Osteoblast (primary cell): Measurements from ENCODE around the gene SPTY2D1. TPM values are rescaled to one million over a fixed set of nuclear protein-coding genes. Genes with fewer than 3 reads are reported as not detected.
"Not testable (repeated sequence)": the region's sequence is repeated elsewhere in the genome, so short reads cannot be mapped to it uniquely, and the experiment has no call there.

ENCODE experiments used
- DNase-seq: peaks from one replicate; pipeline ENCODE4 v3.0.0; 2011; ENCODE audit warnings: low spot score, mixed read lengths; ENCODE audit not compliant: insufficient read length; ENCODE audit errors: missing footprints
- H2AFZ ChIP-seq: 2 replicates; pipeline ENCODE4 v1.6.0; 2011; ENCODE audit warnings: mild to moderate bottlenecking, low read length
- H3K27ac ChIP-seq: 2 replicates; pipeline ENCODE4 v1.5.1; 2011; ENCODE audit warnings: mild to moderate bottlenecking, low read depth, low read length, moderate library complexity
- H3K27me3 ChIP-seq: 2 replicates; pipeline ENCODE4 v1.6.0; 2012; ENCODE audit warnings: mild to moderate bottlenecking, control low read depth, inconsistent platforms, low read length, moderate library complexity; ENCODE audit not compliant: insufficient read depth
- H3K36me3 ChIP-seq: 2 replicates; pipeline ENCODE4 v1.5.1; 2011; ENCODE audit warnings: mild to moderate bottlenecking, low read length, control low read depth, moderate library complexity; ENCODE audit not compliant: insufficient read depth
- H3K4me1 ChIP-seq: 2 replicates; pipeline ENCODE4 v1.5.1; 2011; ENCODE audit warnings: mild to moderate bottlenecking, low read length, control low read depth, moderate library complexity; ENCODE audit not compliant: insufficient read depth
- H3K4me2 ChIP-seq: 2 replicates; pipeline ENCODE4 v1.6.0; 2011; ENCODE audit warnings: mild to moderate bottlenecking, low read length; ENCODE audit not compliant: insufficient read depth
- H3K4me3 ChIP-seq: fragments of 200-600 bp; sonication (generic); 3 replicates; pipeline ENCODE4 v1.5.1; 2012; ENCODE audit warnings: mild to moderate bottlenecking, low read length, inconsistent platforms; ENCODE audit not compliant: insufficient read depth
- H3K79me2 ChIP-seq: 2 replicates; pipeline ENCODE4 v1.6.0; 2012; ENCODE audit warnings: mild to moderate bottlenecking, low read length, control low read depth, inconsistent platforms; ENCODE audit not compliant: insufficient read depth
- H3K9me3 ChIP-seq: 2 replicates; pipeline ENCODE4 v1.5.1; 2011; ENCODE audit warnings: low read depth, low read length, control low read depth
- H4K20me1 ChIP-seq: 2 replicates; pipeline ENCODE4 v1.6.0; 2012; ENCODE audit warnings: mild to moderate bottlenecking, low read length, control low read depth; ENCODE audit not compliant: insufficient read depth
- total RNA-seq: library from RNA; depleted of rRNA; stranded (reverse); fragments of >200 nt; gene quantifications from 2 replicates; pipeline ENCODE4 v1.2.3, GENCODE V29; 2012
- TF ChIP-seq, protein P1 (sequence below): IDR thresholded peaks from 2 replicates; pipeline ENCODE4 v1.5.1; 2011; ENCODE audit warnings: mild to moderate bottlenecking, low read depth, low read length, moderate library complexity; ENCODE audit errors: extremely low read depth

The SPTY2D1 gene
- total RNA-seq, 1 donor: 21.0 TPM

- no peaks in the 10 kb centered on the region for H3K79me2 ChIP-seq
- no peak overlapping the region for H3K27ac ChIP-seq
- peak overlapping the region; percentile 56 for H2AFZ ChIP-seq
- no peaks in the 10 kb centered on the region for H3K36me3 ChIP-seq
- DNase-seq: peak; percentile 39
- TF ChIP-seq, protein P1, sequence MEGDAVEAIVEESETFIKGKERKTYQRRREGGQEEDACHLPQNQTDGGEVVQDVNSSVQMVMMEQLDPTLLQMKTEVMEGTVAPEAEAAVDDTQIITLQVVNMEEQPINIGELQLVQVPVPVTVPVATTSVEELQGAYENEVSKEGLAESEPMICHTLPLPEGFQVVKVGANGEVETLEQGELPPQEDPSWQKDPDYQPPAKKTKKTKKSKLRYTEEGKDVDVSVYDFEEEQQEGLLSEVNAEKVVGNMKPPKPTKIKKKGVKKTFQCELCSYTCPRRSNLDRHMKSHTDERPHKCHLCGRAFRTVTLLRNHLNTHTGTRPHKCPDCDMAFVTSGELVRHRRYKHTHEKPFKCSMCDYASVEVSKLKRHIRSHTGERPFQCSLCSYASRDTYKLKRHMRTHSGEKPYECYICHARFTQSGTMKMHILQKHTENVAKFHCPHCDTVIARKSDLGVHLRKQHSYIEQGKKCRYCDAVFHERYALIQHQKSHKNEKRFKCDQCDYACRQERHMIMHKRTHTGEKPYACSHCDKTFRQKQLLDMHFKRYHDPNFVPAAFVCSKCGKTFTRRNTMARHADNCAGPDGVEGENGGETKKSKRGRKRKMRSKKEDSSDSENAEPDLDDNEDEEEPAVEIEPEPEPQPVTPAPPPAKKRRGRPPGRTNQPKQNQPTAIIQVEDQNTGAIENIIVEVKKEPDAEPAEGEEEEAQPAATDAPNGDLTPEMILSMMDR: peak; percentile 64
- H4K20me1 ChIP-seq: no peaks in the 10 kb centered on the region
- no peak overlapping the region for H3K4me3 ChIP-seq
- no peaks in the 10 kb centered on the region for H3K4me1 ChIP-seq
- H3K27me3 ChIP-seq: no peaks in the 10 kb centered on the region
- H3K4me2 ChIP-seq: no peak overlapping the region
- H3K9me3 ChIP-seq: no peaks in the 10 kb centered on the region
These were observed 16.9 kb upstream of the SPTY2D1 start for GRCh38 chr11:18650859-18651557.

DNA sequence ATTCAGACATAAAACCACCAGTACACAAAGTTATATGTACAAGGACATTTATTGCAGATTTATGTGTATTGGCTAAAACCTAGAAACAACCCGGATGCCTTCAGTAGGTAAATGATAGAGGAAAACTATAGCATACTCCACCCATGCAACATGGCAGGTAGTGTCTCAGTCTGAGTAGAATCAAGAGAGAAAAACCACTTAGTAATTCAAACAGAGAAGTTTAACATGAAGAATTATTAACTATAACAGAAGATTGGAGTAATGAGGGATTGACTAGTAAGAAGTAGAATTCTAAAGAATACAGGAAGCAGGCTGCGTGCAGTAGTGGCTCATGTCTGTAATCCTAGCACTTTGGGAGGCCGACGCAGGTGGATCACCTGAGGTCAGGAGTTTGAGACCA lies 16.2 kb upstream of the SPTY2D1 start:
- no peak overlapping the region for H3K27ac ChIP-seq
- TF ChIP-seq, protein P1: no peak
- H3K4me3 ChIP-seq: no peak overlapping the region
- no peaks in the 10 kb centered on the region for H3K9me3 ChIP-seq
- H3K27me3 ChIP-seq: no peaks in the 10 kb centered on the region
- no peaks in the 10 kb centered on the region for H3K4me1 ChIP-seq
- H3K4me2 ChIP-seq: no peak overlapping the region
- DNase-seq: no peak
- no peaks in the 10 kb centered on the region for H3K36me3 ChIP-seq
- no peak overlapping the region for H2AFZ ChIP-seq
- H4K20me1 ChIP-seq: no peaks in the 10 kb centered on the region
- no peaks in the 10 kb centered on the region for H3K79me2 ChIP-seq

DNA sequence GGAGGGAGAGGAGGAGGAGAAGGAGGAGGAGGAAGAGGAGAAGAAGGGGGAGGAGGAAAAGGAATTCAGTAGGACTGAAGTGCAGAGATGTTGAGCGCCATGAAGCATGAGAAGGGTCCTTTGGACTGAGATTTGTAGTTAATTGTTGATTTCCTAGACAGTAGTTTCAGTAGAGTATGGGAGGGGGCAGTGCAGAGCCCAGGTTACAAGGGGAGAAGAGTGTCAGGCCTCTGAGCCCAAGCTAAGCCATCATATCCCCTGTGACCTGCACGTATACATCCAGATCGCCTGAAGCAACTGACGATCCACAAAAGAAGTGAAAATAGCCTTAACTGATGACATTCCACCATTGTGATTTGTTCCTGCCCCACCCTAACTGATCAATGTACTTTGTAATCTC lies 8.9 kb upstream of the SPTY2D1 start:
- not testable (repeated sequence) for H3K27ac ChIP-seq, H3K9me3 ChIP-seq, H3K27me3 ChIP-seq, H3K4me3 ChIP-seq, H3K79me2 ChIP-seq, H2AFZ ChIP-seq, H3K4me1 ChIP-seq, H3K4me2 ChIP-seq, H4K20me1 ChIP-seq, DNase-seq, H3K36me3 ChIP-seq

- TF ChIP-seq, protein P1: no peak
- Histone ChIP-seq H3K27me3 (no peaks in the 10 kb centered on the region), H3K4me3 (no peak overlapping the region), H3K27ac (no peak overlapping the region), H3K4me1 (no peaks in the 10 kb centered on the region), H2AFZ (no peak overlapping the region), H3K4me2 (no peak overlapping the region), H3K36me3 (no peaks in the 10 kb centered on the region), H3K79me2 (no peaks in the 10 kb centered on the region), H3K9me3 (no peaks in the 10 kb centered on the region), H4K20me1 (no peaks in the 10 kb centered on the region)
- no peak for DNase-seq
These were observed 7.5 kb upstream of the SPTY2D1 start for GRCh38 chr11:18641677-18642076.
